ENCODE measurements around the gene FOXO3. TPM values are rescaled to one million over a fixed set of nuclear protein-coding genes. Genes with fewer than 3 reads are reported as not detected.

Gene FOXO3
- total and polyA plus RNA-seq, 2 donors (not counting 3 experiments of a cell fraction or from before 2014, with no cell fraction given): 14.4 to 16.9 TPM

- ChIA-PET CTCF (interaction anchor here (1.0 kb wide), 1 partner anchor 9 kb away, joined by 3 read pairs; no protein-coding TSS in a partner anchor), POLR2A (no interaction called here)
- BruUV-seq (replicated peaks): no TSS peak
- intact Hi-C loops (cut with micrococcal nuclease) (no loop called here), dilution Hi-C loops (cut with MboI; ENCODE audit: extremely low pct_ligation_motif_present, low sequenced_read_pairs) (no loop called here)
- no peak for DNase-seq (ENCODE audit: low read depth, low spot score)
- Histone ChIP-seq H3K9me1 (replicated peaks; ENCODE audit: control insufficient read depth, extremely low read depth, insufficient read depth, low read length) (no peaks in the 10 kb centered on the region), H3K27me3 (ENCODE audit: control insufficient read depth in 2 of 2, insufficient read depth in 2 of 2, low read length in 2 of 2) (no peaks in the 10 kb centered on the region), H3K36me3 (ENCODE audit: control insufficient read depth in 2 of 2, extremely low read depth in 1 of 2, insufficient read depth in 2 of 2, low read length in 2 of 2) (no peaks in the 10 kb centered on the region), H2AFZ (ENCODE audit: low read depth, low read length) (no peak overlapping the region), H3K9ac (replicated peaks; ENCODE audit: extremely low read depth, insufficient read depth, low read length) (no peak overlapping the region), H3K79me2 (ENCODE audit: control insufficient read depth, insufficient read depth, low read length) (no peaks in the 10 kb centered on the region), H3K4me1 (ENCODE audit: control insufficient read depth, extremely low read depth, insufficient read depth, low read length) (peaks cover 9% of the 10 kb centered on the region), H3K9me3 (replicated peaks; ENCODE audit: control insufficient read depth, insufficient read depth, low read length) (no peaks in the 10 kb centered on the region), H3K4me2 (ENCODE audit: insufficient read depth, low read length) (no peak overlapping the region), H4K20me1 (replicated peaks; ENCODE audit: control insufficient read depth, extremely low read depth, insufficient read depth, low read length) (no peaks in the 10 kb centered on the region), H3K4me3 (replicated peaks in 1 of 3; ENCODE audit: insufficient read depth in 1 of 3, low read depth in 1 of 3, low read length in 3 of 3) (no peak overlapping the region), H3K27ac (ENCODE audit: insufficient read depth, low read depth, low read length) (no peak overlapping the region)
- no peak for FAIRE-seq
- no peak for TF ChIP-seq JUN (IDR thresholded peaks at IDR 0.05; ENCODE audit: borderline replicate concordance, insufficient read depth, insufficient read length, low read depth)
- TF ChIP-seq FOS (IDR thresholded peaks at IDR 0.05; ENCODE audit: borderline replicate concordance, insufficient read depth, low read length): no peak
- TF ChIP-seq MYC (IDR thresholded peaks at IDR 0.05; ENCODE audit: low read depth, low read length): no peak
- no peak for TF ChIP-seq POLR2AphosphoS5 (IDR thresholded peaks at IDR 0.05; ENCODE audit: insufficient read depth, low read depth, low read length)
Measured at GRCh38 chr6:108650781-108651180, 90.1 kb downstream of the FOXO3 start.

GRCh38 chr6:108651340-108652227 lies 90.9 kb downstream of the FOXO3 start:
- Histone ChIP-seq H3K36me3 (ENCODE audit: control insufficient read depth in 2 of 2, extremely low read depth in 1 of 2, insufficient read depth in 2 of 2, low read length in 2 of 2) (no peaks in the 10 kb centered on the region), H3K4me2 (ENCODE audit: insufficient read depth, low read length) (no peak overlapping the region), H3K27me3 (ENCODE audit: control insufficient read depth in 2 of 2, insufficient read depth in 2 of 2, low read length in 2 of 2) (no peaks in the 10 kb centered on the region), H3K79me2 (ENCODE audit: control insufficient read depth, insufficient read depth, low read length) (no peaks in the 10 kb centered on the region), H3K27ac (ENCODE audit: insufficient read depth, low read depth, low read length) (no peak overlapping the region), H4K20me1 (replicated peaks; ENCODE audit: control insufficient read depth, extremely low read depth, insufficient read depth, low read length) (no peaks in the 10 kb centered on the region), H3K9me1 (replicated peaks; ENCODE audit: control insufficient read depth, extremely low read depth, insufficient read depth, low read length) (no peaks in the 10 kb centered on the region), H3K9me3 (replicated peaks; ENCODE audit: control insufficient read depth, insufficient read depth, low read length) (no peaks in the 10 kb centered on the region), H2AFZ (ENCODE audit: low read depth, low read length) (no peak overlapping the region), H3K9ac (replicated peaks; ENCODE audit: extremely low read depth, insufficient read depth, low read length) (no peak overlapping the region), H3K4me3 (replicated peaks in 1 of 3; ENCODE audit: insufficient read depth in 1 of 3, low read depth in 1 of 3, low read length in 3 of 3) (no peak overlapping the region), H3K4me1 (ENCODE audit: control insufficient read depth, extremely low read depth, insufficient read depth, low read length) (peaks cover 9% of the 10 kb centered on the region)
- BruUV-seq (replicated peaks): no TSS peak
- no peak for FAIRE-seq
- DNase-seq (ENCODE audit: low read depth, low spot score): no peak
- dilution Hi-C loops (cut with MboI; ENCODE audit: extremely low pct_ligation_motif_present, low sequenced_read_pairs): no loop called here
- POLR2A ChIA-PET: no interaction called here
- intact Hi-C loops (cut with micrococcal nuclease): no loop called here
- CTCF ChIA-PET: interaction anchor here (1.0 to 1.5 kb wide), 2 partner anchors 9 to 11 kb away, joined by 3 read pairs; no protein-coding TSS in a partner anchor
- TF ChIP-seq POLR2A (IDR thresholded peaks at IDR 0.05; ENCODE audit: low read depth, low read length) (no peak), JUN (IDR thresholded peaks at IDR 0.05; ENCODE audit: borderline replicate concordance, insufficient read depth, insufficient read length, low read depth) (no peak), GATA2 (IDR thresholded peaks at IDR 0.05; ENCODE audit: insufficient read depth, insufficient read length, low read depth, low read length) (no peak), MYC (IDR thresholded peaks at IDR 0.05; ENCODE audit: low read depth, low read length) (no peak), MAX (IDR thresholded peaks at IDR 0.05; ENCODE audit: insufficient read depth, insufficient read length) (no peak), FOS (IDR thresholded peaks at IDR 0.05; ENCODE audit: borderline replicate concordance, insufficient read depth, low read length) (no peak), CTCF (IDR thresholded peaks at IDR 0.05; ENCODE audit: extremely low read depth in 1 of 2, insufficient read depth in 1 of 2, low read depth in 1 of 2, low read length in 2 of 2) (no peak), EZH2 (IDR thresholded peaks at IDR 0.05; ENCODE audit: borderline replicate concordance, low read depth, low read length, severe bottlenecking) (no peak), POLR2AphosphoS5 (IDR thresholded peaks at IDR 0.05; ENCODE audit: insufficient read depth, low read depth, low read length) (no peak)
